HG03520 (cell line): ENCODE results near the gene NAPG.
A peak's percentile ranks its signal among the peaks of the same experiment; 100 is the strongest.
"Not testable (repeated sequence)": the region's sequence is repeated elsewhere in the genome, so short reads cannot be mapped to it uniquely, and the experiment has no call there.

Experiments used
- ATAC-seq: cut with Tn5 transposase; IDR thresholded peaks from one replicate; pipeline ENCODE4 v1.9.1; 2021; ENCODE audit warnings: mild to moderate bottlenecking, moderate library complexity; ENCODE audit not compliant: unreplicated experiment

Gene NAPG

DNA sequence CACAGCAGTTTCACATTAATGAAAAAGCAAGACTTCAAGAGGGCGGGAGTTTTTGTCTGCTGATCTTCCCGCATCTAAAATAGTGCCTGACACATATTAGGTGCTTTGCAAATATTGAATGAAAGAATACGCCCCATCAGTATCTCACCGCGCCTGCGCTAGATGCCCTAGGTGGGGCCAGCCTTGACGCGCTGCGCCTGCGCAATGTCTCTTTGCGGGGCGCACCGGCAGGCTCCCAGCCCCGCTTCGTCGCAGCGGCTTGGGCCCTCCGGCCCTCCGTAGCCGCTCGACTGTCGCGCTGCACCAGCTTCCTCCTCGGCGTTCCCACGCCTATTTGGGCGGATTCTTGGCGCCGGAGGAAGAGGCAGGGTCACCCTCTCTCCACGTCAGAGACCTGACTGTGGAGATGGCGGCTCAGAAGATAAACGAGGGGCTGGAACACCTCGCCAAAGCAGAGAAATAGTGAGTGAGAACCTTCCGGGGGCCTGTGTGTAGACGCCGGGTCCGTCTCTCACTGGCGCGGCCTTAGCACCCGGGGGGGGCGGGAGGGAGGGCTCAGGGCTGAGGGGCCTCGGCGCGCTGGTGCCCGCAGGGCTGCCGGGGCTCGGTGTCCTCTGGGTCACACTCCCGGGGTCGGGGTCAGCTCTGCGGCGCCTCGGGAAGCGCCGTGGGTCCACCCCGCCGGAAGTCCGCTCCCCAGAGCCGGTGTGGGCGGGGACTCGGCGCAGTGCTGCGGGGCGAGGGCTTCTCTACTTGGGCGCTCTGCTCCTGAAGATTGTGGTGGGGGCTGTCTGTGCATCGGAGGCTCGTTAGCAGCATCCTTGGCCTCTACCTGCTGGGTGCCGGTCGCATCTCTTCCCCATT is at the start of gene NAPG:
Gene NAPG, plus strand, starts transcription at position 331 of the 864 bp plus-strand sequence. Its CDS starts 76 bp downstream, at position 407.
- peak; percentile 66 for ATAC-seq

DNA sequence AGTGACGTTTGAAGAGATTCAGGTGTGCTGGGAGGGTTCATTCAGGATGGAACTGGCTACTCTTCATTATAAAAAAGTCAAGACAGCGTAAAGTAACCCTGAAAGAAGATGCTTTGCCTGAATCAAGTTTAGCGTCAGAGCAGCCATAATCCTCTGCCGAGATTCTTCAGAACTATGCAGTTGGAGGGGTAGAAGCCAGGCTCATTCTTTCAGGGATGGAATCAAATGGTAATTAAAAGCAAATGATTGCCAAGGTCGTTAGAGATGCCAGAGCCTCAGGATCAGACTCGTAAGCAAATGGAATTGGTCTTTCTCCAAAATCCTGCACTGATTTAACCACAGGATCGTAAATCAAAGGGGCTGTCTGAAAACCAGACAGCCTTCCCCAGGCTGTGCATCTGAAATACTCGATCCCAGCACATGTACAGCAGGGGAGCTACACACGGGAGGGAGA is 49.5 kb upstream of the NAPG start:
- ATAC-seq: no peak

DNA sequence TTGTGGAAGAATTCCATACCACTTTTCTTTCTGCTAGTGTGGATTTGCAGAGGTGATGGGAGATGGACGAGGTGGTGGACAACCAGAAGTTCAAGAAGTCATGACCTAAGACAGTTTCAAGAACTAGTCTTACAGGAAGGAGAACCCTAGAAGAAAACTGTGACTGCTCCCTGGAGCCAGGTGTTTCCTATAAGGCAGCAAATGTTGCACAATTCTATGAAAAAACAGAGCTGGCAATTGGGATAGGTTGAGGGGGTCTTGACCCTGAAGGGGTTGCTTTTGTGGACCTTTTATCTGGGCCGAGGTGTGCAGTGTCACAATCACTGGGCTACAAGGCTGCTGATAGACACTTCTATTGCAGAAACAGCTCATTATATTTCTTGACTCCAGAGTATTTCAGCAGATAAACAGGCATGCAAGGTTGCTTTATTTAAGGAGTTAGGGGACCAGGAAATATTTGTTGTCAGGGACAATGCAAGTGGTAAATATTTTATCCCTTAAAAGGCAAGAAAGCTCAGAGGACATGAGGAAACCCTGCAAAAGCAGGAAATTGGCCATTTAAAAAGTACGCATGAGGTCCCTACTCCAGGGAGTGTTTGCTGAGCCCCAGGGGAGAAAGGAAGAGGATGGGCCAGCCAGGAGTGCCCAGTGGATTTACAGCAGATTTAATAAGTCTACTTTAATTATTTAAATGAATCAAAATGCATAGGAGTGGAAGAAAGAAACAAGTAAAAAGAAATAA is 48.5 kb upstream of the NAPG start:
- no peak for ATAC-seq

DNA sequence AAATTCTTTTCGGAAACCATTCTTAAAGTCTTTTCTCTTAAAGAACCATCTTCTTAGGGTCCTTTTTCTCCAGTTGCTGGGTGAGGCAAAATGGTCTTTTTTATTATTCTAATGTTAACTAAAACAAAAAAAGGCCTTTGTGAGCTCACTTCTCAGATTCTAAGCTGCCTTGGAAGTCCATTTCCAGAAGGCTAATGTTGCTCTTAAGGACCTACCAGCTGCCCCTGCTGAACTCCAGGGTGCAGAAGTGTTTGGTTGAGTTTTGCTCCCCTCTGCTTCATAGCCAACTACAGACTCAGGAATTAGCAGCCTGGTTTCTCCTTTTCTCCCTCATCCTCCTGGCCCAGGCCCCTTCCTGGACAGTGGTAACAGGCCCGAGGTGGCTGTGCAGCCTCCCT is 48.0 kb upstream of the NAPG start:
- ATAC-seq: no peak

DNA sequence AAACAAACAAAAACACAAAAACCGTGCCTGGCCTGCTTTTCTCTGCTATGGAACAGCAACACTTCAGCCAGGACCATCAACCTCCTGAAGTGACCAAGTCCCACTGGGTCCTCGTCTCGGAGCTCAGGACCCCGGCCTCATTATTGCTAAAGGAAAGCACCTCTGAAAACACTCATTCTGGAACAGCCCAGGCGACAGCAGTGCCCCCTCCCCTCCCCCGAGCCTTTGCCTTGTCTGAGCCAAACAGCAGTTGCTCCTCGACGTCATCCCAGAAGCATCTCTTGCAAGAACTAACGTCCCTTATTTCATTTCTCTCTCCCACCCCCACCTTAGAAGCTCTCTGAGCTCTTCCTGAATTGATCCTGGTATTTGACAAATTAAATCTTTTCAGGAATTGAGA is 44.0 kb upstream of the NAPG start:
- ATAC-seq: no peak

DNA sequence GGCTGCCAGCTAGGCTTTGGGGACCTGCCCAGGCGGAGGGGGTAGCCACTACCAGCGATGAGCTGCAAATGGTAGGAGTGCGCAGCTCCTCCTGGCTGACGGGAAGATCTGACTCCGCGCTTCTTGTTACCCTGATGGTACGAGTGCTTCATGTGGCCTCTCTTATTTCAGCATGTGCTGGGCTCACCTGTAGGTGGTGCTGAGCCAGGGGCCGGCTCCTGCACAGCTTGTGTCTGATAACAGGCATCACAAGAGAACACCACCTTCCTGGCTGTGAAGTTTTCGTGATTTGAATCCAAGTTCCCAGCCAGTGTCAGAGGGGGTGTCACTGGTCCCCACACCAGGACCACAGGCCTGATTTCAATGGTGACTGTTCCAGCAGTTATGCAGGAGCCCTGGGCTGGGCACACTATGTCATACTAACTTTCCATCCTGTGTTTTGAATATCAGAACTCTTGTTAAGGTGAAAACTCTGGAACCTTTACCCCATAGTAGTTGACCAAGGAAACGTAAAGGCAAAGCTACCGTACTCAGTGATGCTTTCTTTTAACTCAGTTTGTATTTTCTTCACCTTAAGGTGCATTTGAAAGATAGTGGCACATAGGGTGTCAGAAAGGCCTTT is 43.4 kb upstream of the NAPG start:
- no peak for ATAC-seq

DNA sequence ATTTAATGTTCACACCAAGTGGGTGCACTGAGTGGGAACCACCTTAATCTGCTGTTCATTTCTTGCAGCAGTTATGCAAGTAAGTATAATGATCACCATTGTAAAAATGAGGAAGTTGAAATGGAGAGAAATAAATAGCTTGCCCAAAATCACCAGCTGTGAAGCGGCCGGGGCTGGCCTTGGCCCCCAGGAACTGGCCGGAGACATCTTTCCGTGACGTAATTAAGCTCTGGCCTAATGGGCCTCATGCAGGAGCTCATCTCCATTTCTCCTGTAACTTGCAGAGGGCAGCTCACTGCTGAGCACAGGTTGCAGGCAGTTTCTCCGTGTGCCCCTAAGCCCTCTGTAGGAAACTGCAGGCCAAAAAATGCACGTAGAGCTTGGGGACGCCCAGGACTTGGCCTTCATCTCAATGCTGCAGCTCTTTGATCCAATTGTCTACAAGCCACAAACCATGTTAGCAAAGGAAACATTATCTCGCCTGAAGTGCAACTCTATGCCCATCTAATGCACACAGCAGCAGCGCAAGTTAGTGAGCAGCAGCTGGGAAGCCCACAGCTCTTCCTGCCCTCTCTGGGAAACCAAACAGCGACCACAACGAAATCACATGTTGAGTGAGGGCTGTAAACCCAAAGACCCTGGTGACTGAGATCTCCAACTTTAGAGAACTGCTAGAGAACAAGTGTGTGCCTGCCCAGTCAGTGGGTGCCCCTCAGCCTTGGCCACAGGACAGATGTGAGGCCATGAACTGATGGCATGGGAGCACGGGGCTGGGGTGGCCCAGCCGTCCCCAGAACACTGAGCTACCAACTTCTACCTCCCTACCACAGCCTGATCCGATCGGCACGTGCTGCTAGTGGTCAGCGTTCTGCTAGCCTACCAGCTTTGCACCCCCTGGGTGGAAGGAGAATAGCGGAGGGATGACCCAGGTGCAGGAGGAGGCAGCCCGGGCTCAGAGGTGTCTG is 42.6 kb upstream of the NAPG start:
- peak; percentile 63 for ATAC-seq

DNA sequence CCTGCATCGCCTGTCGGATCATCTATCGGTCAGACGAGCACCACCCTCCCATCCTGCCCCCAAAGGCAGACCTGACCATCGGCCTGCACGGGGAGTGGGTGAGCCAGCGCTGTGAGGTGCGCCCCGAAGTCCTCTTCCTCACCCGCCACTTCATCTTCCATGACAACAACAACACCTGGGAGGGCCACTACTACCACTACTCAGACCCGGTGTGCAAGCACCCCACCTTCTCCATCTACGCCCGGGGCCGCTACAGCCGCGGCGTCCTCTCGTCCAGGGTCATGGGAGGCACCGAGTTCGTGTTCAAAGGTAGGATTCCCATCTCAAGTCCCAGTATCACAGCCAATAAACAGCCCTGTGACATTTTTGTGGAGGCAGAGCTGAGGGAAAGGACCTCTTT is 40.4 kb upstream of the NAPG start:
- no peak for ATAC-seq

DNA sequence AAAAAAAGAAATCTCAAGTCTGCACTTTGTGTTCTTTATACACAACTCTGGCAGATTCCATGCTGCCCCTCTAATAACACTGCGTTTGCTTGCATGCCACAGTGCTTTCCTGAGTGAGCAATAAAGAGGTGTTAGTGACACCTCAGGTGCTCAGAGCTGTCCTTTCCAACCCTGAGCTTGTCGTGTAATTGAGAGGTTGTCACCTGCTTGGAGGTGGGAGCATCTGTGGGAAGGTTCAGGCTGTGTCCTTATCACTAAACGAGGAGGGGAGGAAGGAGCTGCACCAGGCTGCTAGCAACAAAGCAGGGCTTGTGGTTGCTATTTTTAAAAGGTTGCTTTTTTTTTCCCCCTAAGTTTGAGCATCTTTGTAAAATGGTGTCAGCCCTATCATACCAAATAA is 39.5 kb upstream of the NAPG start:
- no peak for ATAC-seq

DNA sequence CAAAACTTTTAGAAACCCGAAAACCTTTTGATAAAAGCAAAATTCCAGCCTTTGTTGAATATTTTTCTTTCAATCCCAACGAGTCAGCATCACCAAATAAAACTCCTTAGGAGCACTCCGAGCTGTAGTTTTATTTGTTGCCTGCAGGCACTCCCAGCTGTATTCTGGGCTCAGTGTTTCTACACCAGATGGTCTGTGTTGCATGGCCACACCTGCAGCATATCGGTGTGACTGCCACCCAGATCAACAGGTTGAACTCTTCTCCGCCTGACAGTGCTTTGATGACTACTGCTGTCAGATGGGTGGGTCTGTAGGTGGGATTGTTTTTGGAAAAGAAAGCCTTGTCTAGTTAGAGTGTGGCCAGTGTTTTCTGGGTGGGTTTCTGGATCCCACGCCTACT is 38.7 kb upstream of the NAPG start:
- no peak for ATAC-seq

DNA sequence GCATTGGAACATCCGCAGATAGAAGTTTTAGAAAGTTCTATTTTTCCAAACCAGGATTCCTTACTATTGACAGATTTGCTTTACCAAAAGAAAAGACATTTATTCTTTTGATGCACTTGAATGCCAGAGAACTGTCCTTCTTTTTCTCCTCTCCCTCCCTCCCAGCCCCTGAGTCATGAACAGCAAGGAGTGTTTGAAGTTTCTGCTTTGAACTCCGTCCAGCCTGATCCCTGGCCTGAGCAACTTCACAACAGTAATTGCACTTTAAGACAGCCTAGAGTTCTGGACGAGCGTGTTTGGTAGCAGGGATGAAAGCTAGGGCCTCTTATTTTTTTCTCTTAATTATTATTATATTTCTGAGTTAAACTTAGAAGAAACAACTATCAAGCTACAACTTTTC is 37.8 kb upstream of the NAPG start:
- no peak for ATAC-seq

DNA sequence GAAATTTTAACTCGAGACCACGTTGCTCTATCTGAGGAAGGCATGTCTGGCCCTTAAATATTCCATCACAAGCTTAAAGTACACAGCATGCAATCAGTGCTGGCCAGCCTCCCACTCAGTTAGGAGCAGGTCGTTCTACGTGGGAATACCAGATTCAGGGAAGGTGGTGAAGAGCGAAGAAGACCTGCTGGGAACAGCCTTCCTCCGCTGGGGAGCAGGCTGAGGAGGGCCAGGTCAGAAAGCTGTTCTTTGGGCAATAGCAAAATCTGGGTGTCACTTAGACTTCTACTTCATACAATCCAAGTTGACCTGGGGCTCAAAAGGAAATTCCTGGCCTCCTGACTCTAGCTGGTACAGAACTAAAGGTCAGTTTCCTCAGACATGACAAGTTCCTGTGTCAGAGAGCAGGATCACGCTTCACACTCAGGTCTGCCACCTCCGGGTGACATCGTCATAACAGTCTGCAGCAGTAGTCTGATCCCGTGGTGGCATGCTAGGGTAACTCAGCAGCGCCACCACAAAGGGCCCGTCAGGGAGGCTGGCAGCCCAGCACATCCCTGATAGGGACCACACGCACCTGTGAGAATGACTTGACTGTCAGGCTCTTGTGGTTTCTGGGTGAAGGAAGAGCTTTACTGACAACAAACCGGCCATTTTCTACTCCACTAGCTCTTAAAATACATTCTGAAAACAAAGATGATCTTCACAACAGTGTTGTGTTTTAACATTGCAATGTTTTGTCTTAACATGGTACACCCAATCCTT is 35.2 kb upstream of the NAPG start:
- ATAC-seq: peak; percentile 89

DNA sequence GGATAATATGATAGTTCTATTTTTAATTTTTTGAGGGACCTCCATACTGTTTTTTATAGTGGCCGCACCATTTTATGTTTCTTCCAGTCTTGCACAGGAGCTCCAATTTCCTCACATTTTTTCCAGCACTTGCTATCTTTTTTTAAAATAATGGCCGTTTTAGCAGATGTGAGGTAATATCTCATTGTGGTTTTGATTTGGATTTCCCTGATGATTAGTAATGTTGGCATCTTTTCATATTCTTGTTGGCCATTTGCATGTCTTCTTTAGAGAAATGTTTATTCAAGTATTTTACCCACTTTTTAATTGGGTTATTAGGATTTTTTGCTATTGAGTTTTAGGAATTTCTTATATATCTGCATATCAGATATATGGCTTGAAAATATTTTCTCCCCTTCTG is 29.9 kb upstream of the NAPG start:
- no peak for ATAC-seq

DNA sequence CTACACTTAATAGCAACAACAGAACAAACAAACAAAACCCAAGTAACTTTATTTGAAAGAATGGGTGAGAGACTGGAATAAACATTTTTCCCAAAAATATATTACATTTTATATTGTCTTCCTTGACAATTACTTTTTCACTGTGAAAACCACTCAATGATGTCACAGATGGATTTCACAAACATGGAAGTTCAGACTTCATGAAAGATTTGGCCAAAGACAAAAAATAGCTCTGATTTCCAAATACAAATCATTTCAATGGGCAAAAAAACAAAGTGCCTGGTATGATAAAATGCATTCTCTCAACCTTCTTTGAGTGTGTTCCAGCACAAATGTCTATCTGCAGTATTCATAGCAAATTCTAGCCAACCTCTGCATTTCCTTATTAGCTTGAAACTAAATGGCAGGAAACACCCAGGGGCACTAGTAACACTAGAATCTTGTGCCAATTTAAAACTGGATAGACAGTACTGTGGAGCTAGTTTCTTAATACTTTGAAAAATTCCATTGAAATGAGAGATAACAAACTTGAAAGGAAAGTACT is 28.5 kb upstream of the NAPG start:
- ATAC-seq: no peak

DNA sequence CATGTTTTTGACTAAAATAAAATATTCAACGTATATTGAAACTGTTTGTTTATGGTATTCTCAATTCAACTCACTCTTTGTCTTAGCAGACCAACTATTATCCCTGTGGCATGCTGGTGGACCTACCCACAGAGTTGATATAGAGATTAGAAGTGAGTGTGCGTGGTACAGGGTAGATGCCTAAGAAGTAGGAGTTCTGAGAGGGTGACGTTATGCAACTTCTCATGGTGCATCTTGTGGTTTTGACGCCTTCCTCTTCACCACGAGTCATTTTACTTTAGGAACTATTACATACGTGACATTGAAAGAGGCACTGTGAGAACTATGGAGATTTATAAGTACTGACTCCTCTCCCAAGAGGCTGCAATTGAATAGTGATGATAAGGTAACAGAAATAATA is 26.6 kb upstream of the NAPG start:
- no peak for ATAC-seq

DNA sequence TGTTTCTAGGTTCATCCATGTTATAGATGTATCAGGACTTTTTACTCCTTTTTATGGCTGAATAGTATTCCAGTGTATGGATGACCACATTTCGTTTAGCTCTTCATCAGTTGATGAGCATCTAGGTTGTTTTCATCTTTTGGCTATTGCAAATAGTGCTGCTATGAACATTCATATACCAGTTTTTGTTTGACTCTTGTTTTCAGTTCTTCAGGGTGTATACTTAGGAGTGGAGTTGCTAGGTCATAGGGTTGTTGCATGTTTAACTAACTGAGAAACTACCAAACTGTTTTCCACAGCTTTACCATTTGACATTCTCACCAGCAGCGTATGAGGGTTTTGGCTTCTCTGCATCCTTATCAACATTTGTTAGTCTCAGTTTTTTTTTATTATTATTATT is 25.8 kb upstream of the NAPG start:
- ATAC-seq: no peak

DNA sequence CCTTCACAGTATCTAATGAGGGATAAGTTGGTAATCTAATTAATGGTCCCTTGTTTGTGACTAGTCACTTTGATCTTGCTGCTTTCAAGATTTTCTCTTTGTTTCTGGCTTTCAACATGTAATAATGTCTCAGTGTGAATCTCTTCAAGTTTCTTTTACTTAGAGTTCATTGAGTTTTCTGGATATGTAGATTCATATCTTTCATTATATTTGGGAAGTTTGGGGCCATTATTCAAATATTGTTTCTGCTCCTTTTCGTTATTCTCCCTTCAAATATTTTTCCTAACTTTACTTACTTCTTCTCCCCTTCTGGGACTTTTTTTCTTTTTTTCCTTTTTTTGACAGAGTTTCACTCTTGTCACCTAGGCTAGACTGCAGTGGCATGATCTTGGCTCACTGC is 21.1 kb upstream of the NAPG start:
- no peak for ATAC-seq

DNA sequence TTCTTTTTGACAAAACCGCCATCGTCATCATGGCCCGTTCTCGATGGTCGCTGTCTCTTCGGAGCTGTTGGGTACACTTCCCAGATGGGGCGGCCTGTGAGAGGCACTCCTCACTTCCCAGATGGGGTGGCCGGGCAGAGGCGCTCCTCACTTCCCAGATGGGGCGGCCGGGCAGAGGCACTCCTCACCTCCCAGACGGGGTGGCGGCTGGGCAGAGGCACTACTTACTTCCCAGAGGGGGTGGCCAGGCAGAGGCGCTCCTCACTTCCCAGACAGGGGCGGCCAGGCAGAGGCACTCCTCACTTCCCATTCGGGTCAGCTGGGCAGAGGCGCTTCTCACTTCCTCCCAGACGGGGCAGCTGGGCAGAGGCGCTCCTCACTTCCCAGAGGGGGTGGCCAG is 19.9 kb upstream of the NAPG start:
- not testable (repeated sequence) for ATAC-seq

DNA sequence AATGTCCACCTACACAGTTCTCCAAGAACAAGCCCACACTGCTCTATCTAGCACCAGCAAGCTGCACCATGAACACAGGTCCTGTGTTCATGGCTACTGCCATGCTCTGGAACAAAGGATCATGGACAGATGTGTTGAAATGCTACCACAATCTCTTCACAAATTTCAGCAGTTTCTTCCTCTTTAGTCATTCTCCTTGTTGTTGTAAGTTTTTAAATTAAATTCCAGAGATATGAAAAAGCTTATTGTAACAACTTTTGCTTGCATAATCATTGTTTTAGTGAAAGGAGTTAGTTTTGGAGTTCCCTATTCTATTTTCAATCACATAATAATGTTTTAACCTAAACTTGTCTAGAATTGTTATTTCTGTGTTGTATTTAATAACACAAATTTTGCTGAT is 17.2 kb upstream of the NAPG start:
- ATAC-seq: no peak

DNA sequence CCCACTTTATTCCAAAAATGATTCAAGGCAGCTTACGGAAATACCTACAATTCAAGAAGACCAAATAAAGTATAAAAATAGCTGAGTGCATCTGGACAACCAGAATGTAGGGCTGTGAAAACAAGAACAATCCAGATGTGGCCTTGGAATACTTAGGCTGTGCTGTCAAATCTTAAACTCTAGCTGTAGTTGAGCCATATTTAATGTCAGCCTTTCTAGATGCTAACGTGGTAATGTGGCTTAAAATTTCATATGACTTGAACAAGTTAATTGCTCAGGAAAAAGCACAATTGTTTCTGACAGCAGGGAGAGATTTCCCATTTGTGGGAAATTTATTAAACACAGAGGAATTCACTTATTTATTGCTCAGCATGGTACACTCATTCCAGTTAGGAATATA is 14.6 kb upstream of the NAPG start:
- ATAC-seq: no peak
